ENCODE results near the gene OR2V2. TPM values are rescaled to one million over a fixed set of nuclear protein-coding genes. Genes with fewer than 3 reads are reported as not detected.

The OR2V2 gene
- not detected in 2 replicates for total RNA-seq

GRCh38 chr5:181146927-181147636 is at the start of gene OR2V2:
TSS of gene OR2V2 (plus strand) at chr5:181147586. CDS start at chr5:181154943, 7,357 bp downstream.

GRCh38 chr5:181130832-181131496 is 16.4 kb upstream of the OR2V2 start, which contains the start of gene OR2V1:
TSS of gene OR2V1 (minus strand) at chr5:181131169. CDS start at chr5:181125304, 5,865 bp downstream.

GRCh38 chr5:181204826-181205760 is 57.7 kb downstream of the OR2V2 start, which contains the start of gene TRIM7:
TSS of gene TRIM7 (minus strand) at chr5:181205196. CDS start at chr5:181205110, 86 bp downstream.

Other genes with a start within 250 kb of the OR2V2 start
- not detected in 2 replicates for gene BTNL8, start 248.4 kb upstream of the OR2V2 start, total RNA-seq
- not detected in 2 replicates for gene BTNL3, start 158.7 kb upstream of the OR2V2 start, total RNA-seq
- 0.19 and 2.0 TPM in 2 replicates for gene BTNL9, start 107.3 kb upstream of the OR2V2 start, total RNA-seq
- not detected in 2 replicates for gene OR2V1, start 16.4 kb upstream of the OR2V2 start, total RNA-seq
- gene TRIM7, start 57.6 kb downstream of the OR2V2 start, total RNA-seq: 6.9 and 7.9 TPM in 2 replicates
- gene TRIM41, start 75.7 kb downstream of the OR2V2 start, total RNA-seq: 9.8 and 10.2 TPM in 2 replicates
- 4,709 and 5,671 TPM in 2 replicates for gene RACK1, start 96.3 kb downstream of the OR2V2 start, total RNA-seq
- gene TRIM52, start 113.6 kb downstream of the OR2V2 start, total RNA-seq: 5.9 and 7.9 TPM in 2 replicates
- gene OR4F3, start 219.7 kb downstream of the OR2V2 start, total RNA-seq: 0.19 and 0.65 TPM in 2 replicates